Stimulated activated CD4-positive, alpha-beta T cell treated with anti-CD3 and anti-CD28 coated beads, Interleukin-4, amount 100 ng/mL, for 24 hours (primary cell): Measurements from ENCODE around the gene ERMP1.

Source experiments
- DNase-seq: peaks from one replicate; pipeline ENCODE4 v3.0.0-alpha.2; 2020

ERMP1 gene

DNA sequence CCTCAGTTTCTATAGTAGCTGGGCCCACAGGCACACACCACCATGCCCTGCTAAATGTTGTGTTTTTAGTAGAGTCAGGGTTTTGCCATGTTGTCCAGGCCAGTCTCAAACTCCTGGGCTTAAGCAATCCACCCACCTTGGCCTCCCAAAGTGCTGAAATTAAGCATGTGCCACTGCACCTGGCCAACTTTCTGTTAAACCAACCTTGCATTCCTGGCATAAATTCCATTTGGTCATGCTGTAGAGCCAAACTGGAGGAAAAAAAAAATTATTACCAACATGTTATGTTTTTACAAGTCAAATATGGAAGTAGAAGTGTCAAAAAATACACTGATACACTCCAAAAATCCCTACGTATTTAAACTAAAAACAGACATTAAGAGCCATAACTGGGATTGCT is 54.1 kb downstream of the ERMP1 start:
- DNase-seq: no peak

DNA sequence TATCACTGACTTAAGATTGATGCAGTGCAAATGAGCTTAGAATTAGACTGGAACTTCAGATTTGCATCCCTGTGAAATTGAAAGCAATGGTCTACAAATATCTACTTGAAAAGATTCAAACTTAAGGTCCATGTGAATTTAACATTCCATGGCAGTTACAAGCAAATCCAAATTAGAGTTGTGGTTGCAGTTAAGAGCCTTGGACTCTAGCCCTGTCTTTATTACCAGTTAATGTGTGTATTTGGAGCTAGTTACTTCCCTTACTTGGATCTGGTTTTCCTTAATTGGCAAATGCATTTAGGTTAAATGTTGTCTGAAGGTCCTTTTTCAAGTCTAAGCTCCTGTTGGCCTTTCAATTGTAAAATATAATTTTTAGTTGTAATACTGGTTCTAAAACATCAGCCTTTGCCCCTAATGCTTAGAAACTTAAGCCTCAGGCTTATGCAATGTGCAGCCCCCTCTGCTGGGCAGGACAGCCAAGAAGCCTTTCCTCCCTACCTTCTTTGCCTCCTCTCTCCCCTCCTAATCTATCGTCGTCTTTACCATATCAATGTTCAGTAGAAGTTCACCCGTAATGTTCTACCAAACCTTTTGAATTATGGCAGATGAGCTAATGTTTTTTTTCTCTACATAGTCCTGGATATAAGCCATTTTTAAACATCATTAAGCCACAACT is 59.5 kb downstream of the ERMP1 start:
- DNase-seq: no peak

DNA sequence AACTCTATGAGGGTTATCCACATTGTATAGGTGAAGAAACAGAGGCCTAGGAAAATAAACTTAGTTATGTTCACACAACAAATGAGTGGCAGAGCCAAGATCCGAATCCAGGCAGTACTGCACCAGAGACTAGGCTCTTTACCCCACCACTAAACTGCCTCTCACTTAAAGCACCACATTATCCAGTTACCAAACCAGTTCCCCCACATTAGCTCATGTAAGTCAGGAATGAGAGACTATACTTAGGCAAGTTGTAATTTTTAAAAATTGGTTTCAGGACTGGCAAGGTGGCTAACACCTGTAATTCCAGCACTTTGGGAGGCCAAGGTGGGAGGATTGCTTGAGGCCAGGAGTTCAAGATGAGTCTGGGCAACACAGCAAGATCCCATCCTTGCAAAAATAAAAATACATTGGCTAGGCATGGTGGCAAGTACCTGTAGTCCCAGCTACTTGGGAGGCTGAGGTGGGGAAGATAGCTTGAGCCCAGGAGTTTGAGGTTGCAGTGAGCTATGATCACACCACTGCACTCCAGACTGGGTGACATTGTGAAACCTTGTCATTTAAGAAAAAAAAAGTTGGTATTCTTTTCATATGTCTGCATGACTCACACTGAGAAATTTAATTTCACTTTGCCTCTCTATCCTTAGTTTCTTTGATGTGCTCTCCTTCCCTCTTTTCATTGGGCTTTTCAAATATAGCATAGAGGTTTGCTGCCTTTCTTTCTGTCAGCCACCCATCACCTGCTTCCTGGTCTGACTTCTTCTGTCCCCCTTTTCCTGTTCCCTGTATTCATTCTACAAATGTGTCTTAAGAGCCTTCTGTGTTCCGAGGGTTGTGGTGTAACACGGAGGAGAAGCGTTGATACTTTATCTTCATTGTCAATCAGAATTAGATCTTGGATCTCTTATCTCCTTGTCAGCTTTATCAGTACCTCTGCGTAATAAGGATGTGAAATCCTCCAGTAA is 64.7 kb downstream of the ERMP1 start:
- DNase-seq: no peak

DNA sequence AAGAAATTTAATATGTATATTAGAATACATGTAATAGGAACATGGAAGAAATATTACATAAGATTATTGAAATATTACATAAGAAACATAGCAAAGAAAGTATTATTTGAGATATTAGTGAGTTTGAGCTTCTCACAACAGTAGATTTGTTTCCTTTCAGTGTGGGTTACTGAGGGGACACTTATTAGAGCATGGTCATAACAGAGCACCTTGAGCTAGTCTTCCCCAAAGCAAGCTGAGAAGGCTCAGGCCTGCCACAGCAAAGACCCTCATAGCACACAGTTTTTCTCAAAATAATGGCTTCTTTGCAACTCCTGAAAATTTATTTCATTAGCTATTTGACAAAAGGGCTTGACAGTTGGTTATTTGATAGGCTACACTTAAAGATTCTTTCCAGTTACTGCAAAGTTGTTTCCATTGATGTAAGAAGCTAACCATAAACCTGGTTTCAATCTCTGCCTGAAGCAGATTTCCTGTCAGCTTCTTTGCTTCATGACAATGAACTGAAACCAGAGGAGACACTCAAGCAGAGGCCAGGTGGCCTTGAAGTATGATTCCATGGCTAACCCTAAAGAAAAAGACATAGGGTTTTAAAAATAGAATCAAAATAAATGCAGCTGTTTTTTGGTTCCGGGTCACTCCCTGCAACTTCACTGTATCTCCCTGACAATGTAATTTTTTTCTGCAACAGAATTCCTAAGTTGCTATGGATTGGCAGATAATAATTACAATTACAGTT is 68.6 kb downstream of the ERMP1 start:
- DNase-seq: no peak

DNA sequence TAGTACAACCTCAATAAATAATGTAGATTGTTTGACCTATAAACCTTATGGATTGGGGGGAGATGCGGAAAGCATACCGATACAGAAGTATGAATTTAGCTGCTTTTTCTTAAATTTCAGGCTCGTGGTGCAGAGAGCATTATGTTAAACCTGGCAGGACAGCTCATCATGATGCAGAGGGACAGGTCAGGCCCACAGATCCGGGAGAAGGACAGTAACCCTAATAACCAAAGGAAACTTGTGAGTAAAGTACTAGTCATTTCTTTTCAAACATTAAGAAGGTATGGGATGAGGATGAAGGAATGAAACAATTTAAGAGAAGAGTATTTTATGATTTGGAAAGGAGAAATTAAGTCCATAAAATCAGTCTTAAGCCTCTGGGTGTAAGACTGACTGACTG is 70.5 kb downstream of the ERMP1 start:
- DNase-seq: no peak

DNA sequence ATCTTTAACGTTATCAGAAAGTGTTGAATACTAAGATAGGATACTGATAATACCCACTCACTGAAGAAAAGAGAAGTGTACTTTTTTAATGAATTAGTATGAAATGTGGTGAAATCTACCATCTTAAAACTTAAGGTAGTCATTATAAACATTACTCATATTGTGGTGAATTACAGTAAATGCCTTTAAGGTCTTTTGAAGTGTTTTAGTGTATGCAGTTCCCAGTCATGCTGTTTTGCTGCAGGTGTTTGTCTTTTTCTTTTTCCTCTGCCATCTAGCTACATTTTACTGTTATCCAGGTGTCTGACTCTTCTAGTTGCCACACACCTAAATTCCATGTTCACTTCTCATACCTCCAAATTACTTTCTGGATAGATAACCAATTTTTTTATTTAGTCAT is 72.6 kb downstream of the ERMP1 start:
- no peak for DNase-seq

DNA sequence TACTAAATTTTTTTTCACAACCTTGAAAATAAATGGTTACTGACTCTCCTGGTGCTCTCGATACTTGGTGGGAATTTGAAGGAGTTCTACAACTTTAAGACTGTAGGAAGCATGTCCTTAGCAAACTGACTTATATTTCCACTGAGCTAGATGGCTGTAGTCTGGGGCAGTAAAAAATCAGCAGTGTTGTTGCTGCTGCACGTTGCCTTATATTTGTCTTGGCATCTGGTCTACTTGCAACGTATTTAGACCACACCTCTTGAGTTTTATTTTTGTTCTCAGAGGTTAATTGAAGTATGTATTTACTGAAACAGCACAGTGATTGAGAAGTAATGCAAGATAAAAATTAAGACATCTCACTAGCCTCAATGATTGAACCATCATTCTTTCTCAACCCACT is 76.3 kb downstream of the ERMP1 start:
- DNase-seq: no peak

DNA sequence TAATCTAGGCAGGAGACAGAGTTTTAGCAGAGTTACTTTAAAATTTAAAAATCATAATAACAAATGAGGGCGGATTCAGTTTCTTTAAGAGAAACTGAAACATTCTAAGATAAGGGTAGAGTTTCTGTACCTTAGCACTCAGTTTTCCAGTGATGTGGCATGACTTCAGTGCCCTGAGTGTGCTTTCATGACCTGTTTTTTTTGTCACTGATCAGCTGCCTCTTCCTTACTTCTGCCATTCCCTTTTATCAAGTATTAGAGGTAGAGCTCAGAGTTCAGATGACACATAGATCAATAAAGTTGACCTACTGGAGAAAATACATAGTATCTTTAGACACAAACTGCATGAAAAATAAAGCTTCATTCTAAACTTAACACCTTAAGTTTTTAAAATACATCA is 82.3 kb downstream of the ERMP1 start:
- no peak for DNase-seq

DNA sequence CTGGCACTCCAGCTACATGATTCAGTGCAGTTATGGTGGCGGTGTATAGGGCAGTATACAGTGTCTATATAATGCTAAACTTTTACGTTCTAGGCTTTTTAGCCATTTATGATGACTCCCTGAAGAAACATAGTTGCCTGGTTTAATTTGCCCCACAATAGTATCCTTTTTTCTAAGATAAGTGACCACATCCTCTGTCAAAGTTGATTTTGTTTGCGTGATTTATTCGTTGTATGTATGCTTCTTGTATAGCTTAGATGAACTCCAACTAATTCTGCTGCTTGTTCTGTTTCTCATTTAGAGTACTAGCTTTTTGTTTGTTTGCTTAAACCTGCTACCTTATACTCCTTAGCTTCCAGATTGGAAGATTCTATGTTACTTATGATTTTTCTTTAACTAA is 83.6 kb downstream of the ERMP1 start:
- no peak for DNase-seq

DNA sequence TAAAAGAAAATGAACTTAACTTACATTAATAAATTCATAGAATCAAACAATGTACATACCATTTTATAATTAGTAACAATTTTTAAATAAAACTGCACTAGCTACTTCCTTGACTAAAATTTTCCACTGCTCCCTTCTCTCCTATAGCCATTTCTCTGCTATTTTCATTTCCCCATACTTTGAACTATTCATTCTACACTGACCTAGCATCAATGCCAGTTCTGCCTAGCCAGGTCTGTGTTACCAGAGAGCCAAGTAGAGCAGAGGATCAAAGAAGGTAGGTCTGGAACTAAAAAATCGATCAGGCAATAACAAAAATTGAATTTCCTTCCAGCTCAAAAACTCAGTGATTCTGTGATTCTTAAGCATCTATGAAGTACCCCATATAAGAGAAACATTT is 84.5 kb downstream of the ERMP1 start:
- DNase-seq: no peak

DNA sequence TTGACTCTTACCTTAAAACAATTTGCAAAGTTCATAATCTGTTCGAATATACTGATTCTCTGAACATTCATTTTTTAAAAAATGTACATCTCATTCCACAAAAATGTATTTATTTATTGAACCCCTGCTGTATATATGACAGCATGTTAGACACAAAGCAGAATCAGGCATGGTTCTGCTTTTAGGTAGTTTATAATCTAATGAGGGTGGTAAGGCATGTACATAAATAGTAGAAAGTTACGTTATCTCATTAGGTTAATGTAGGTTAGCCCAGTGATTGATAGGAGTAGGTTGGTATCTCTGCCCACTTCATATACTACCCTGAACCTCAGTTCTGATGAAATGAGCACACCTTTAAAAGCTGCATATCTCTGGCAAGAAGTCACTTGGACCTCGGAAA is 89.8 kb downstream of the ERMP1 start:
- DNase-seq: no peak

DNA sequence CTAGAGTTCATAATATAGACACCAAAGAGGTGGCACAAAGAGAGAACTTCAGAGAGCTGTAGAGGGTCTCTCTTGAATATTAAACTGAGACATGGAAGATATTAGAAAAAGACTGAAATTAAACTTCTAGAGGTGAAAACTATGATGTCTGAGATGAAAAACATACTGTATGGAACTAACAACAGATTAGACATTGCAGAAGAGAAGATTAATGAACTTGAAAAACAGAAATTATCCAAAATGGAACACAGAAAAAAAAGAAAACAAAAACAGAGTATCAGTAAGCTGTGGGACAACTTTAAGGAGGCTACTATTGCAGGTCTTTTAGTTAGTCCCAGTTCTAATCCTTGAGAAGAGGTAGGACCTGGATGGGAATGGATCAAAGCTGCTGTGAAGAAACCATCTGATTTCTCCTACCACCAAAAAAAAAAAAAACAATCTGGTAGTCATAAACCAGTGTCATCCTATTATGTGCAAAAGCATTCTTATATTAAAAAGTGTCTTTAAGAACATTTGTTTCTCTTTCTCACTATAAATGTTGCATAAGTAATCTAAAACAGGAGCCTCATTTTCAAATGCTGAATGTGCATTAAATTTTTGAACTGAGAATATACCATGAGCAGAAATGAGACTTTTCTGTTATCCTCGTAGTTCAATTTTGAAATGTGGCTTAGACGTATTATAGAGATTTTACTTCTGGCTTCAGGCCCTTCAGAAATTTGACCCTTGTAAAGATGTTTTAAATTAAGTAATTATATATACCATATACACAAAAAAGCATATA is 96.2 kb downstream of the ERMP1 start:
- DNase-seq: no peak

DNA sequence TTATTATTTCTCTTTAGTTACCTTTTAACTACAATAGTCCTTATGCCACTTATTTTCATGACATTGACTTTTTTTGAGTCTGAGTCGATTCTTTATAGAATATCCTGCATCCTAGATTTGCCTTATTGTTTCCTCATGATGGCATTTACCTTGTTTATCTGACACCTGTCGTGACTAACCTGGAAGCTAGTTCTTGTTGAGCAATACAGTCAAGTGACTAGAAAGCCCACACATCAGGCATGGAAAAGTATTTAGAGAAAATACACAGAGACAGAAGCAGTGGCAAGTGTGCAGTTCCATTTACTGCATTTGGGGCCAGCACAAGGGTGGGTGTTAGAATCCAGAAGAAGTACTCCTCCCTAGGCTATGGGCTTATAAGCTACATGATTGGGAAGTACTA is 97.8 kb downstream of the ERMP1 start:
- no peak for DNase-seq
